HG02759 (cell line): ENCODE measurements around the gene SEC61A2.
"Not testable (repeated sequence)": the region's sequence is repeated elsewhere in the genome, so short reads cannot be mapped to it uniquely, and the experiment has no call there.

ENCODE experiments used
- ATAC-seq: cut with Tn5 transposase; IDR thresholded peaks from one replicate; pipeline ENCODE4 v1.9.1; 2021; ENCODE audit warnings: mild to moderate bottlenecking, moderate library complexity; ENCODE audit not compliant: unreplicated experiment

Gene SEC61A2

DNA sequence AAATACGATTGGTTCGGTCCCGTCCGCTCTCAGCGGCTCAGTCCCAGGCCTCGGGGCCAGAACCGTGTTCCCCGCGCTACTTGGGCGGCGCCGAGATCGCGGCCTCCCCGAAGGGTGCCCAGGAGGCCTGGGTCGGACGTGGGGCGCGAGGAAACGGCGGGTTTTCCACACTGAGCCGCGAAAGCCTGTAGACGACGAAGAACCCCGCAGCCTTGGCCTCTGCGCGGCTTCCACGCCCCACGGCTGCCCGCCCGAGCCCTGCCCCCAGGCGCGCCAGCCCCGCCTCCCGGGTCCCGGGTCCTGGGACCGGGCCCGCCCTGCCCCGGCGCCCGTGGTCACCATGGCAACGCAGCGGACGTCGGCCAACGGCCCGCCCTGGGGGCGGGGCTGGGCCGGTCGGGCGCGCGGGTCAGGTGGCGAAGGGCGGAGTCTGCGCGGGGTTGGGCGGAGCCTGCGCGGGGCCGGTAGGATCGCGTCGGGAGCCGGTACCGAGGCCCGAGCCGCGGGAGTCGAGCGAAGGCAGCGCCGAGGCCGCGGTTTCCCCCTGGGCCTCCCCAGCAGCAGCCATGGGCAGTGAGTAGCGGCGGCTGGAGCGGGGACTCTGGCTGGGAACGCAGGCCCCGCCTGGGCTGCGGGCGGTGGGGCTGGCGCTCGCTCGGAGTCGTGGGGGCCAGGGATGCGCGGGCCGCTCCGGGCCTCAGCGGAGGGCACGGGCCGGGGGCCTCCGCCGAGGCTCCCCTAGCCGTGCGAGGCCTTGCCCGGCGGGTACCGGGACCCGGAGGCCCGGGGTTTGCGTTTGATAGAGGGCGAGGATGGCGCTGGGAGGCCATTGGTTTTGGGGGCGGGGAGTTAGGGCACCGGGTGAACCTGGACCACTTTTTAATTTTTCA lies at the start of gene SEC61A2:
SEC61A2 (plus strand) TSS at position 456 of the 890 bp plus-strand sequence; CDS start at position 567, 111 bp downstream.
- ATAC-seq, result peak; percentile 91

DNA sequence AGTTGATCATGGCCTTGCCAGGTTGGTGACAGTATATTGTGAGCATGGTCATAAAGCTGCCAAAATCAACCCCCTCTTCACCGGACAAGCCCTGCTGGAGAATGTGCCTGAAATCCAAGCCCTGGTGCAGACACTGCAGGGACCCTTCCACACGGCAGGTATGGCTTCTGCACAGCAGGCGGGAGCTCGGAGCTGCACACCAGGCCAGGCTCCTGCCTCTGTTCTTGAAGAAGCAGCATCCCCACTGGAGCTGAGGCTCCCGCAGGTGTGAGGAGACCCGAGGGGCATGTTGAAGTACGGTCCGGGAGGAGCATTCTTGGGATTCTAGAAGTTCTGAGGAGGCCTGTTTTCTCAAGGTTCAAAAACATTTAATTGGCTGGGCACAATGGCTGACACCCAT lies 48.0 kb upstream of the SEC61A2 start:
- no peak for ATAC-seq

GRCh38 chr10:12081879-12082557 lies 47.5 kb upstream of the SEC61A2 start:
- ATAC-seq, result no peak

DNA sequence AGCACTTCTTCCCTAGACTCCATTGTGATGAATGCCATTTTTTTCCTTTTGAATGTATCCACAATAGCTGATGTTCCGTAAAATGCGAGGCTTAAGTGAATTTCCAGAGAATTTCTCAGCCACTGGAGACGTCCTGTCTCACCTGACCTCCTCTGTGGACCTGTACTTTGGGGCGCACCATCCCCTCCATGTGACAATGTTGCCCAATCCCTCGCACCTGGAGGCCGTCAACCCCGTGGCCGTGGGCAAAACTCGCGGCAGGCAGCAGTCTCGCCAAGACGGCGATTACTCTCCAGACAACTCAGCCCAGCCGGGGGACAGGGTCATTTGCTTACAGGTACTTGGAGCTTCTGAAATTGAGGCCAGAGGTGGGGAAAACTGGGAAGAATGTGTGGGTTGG lies 40.6 kb upstream of the SEC61A2 start:
- ATAC-seq, result no peak

DNA sequence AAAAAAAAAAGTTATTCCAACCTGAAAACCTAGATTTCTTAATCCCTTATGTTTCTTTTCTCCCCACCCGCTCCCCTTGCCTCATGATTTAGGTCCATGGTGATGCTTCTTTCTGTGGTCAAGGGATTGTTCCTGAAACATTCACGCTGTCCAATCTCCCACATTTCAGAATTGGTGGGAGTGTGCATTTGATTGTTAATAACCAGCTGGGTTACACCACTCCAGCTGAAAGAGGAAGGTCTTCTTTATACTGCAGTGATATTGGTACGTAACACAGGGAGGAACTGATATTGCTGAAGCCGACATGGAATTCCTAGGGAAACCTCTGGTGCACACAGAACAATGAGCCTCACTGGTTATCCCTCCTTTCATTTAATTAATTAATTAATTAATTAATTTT lies 38.1 kb upstream of the SEC61A2 start:
- no peak for ATAC-seq

- not testable (repeated sequence) for ATAC-seq
Observed at GRCh38 chr10:12097361-12097760, 32.1 kb upstream of the SEC61A2 start.

- ATAC-seq, result no peak
Observed at GRCh38 chr10:12097791-12098190, 31.7 kb upstream of the SEC61A2 start.

DNA sequence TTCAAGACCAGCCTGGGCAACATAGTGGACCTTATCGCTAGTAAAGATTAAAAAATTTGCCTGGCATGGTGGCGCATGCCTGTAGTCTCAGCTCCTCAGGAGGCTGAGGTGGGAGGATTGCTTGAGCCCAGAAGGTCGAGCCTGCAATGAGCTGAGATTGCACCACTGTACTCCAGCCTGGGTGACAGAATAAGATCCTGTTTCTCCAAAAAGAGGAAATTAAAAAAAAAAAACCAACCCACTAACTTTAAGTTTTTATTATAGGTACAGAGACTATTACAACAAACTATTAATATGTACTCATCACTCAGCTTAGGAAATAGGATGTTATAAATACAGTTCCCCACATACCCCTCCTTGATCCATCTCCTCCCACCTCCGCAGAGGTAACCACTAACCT lies 30.5 kb upstream of the SEC61A2 start:
- ATAC-seq, result no peak

DNA sequence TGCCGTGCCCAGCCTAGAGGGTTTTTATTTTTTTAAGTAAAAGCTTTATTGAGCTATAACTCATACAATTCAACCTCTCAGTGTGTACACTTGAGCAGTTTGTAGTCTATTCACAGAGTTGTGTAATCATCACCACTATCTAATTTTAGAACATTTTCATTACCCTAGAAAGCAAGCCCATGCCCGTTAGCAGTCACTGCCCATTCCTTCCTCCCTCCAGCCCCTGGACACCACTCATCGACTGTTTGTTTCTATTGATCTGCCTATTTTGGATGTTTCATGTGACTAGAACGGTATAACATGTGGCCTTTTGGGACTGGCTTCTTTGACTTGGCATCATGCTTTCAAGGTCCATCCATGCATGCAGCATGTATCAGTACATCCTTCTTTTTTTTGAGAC lies 25.7 kb upstream of the SEC61A2 start:
- ATAC-seq, result no peak

- ATAC-seq, result no peak
Observed at GRCh38 chr10:12107781-12108180, 21.7 kb upstream of the SEC61A2 start.

DNA sequence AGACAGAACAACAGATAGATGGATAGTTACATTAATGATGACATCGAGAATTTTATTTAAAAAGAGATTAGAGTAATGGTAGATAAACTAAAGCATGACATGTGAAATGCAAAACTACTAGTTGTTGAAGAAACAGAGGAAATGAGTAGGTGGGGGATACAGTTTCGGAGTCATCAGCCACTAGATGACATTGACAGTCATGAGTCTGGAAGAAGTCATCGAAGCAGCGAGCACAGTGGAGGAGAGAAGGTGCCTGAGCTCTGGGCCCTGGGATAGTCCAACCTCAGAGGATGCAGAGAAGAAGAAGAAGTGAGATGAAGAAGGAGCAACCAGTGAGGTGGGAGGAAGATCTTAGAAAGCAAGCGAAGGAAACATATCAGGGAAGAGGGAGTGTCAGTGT lies 20.2 kb upstream of the SEC61A2 start:
- ATAC-seq, result no peak

DNA sequence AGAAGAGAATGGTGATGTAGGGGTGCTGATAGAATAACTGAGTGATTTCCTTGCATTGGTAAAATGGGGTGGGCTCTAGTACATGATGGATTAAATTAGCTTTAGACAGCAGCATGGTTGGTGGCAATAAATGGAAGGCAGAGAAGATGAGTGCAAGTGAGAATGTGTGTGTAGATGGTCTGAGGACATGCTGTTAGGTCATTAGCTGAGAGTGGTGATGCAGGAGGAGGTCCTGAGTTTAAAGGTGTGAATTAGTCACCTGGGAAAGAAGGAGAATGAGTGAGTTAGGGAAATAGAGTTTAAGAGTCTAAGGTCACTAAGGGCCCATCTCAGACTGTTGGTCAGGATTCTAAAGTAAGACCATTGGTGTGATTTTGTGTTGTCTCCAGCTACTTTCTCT lies 17.9 kb upstream of the SEC61A2 start:
- ATAC-seq, result no peak

DNA sequence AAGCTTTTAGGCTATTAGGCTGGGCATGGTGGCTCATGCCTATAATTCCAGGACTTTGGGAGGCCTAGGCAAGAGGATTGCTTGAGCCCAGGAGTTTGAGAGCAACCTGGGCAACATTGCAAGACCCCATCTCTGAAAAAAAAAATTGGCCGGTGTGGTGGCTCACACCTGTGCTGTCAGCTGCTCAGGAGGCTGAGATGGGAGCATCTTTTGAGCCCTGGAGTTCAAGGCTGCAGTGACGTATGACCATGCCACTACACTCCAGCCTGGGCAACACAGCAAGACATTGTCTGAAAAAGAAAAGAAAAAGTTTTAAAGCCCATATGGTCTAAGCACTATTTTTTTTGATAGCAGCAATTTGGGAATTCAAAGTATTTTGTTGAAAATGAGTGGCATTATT lies 15.8 kb upstream of the SEC61A2 start:
- no peak for ATAC-seq

- peak; percentile 19 for ATAC-seq
Observed at GRCh38 chr10:12121673-12122072, 7.8 kb upstream of the SEC61A2 start.

DNA sequence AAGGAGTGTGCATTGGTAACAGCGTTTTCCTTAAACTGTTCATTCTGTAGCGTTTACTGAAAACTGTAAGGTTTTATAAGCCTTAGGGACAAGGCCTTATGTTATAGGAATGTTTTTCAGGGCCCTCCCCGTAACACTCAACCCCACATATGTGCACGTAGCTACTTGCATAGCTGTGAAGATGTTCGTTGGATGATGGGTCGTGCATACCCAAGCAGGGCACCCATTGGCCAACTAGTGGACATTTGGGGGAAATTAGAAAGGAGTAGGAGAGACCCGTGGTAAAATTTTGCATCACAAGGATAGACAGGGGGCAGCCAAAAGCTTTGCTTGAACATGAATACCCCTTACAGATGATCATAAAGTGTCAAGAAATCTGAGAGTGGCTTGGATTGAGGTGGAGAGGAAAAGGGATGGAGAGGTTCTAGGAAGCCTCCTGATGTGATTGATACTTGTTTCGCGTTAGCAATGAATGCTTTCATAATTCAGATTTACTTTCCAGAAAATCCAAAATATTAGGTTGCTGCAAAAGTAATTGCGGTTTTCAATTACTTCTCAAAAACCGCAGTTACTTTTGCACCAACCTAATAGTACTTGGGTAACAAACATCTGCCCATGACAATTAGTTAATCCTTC lies 878 bp downstream of the SEC61A2 start:
- peak; percentile 30 for ATAC-seq

DNA sequence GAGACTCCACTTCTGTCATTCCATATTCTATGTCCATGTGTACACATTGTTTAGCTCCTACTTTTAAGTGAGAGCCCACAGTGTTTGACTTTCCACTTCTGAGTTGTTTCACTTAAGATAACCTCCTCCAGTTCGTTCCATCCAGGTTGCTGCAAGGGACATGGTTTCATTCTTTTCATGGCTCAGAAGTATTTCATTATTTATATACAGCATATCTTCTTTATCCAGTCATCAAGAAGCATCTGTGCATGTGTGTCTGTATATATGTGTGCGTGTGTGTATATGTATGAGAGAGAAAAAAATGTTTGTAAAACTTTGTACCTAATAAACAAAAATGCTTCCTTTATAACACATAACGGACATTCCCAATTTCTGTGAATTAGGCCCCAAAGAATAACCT lies 6.2 kb downstream of the SEC61A2 start:
- ATAC-seq, result no peak

DNA sequence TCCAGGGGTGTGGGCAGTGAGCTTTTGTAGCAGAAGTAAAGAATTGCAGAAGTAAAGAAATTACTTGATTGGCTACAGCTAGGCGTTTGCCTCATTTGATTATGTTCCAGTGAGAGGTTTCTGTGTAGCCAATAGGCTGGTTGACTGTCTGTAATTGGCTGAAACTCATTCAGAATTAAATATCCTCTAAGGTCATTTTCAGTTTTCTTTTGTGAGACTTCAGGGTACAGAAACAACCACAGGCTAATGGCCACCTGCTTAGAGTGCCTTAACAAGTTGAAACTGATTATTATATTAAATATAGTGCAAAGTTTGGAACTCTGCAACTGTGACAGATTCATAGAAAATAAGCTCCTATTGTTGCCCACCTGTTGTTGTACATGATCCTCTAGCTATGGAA lies 10.6 kb downstream of the SEC61A2 start:
- ATAC-seq, result no peak

GRCh38 chr10:12144538-12144937 lies 15.1 kb downstream of the SEC61A2 start:
- no peak for ATAC-seq

GRCh38 chr10:12150163-12150562 lies 20.7 kb downstream of the SEC61A2 start:
- ATAC-seq, result no peak

- no peak for ATAC-seq
Observed at GRCh38 chr10:12154516-12154915, 25.0 kb downstream of the SEC61A2 start.

DNA sequence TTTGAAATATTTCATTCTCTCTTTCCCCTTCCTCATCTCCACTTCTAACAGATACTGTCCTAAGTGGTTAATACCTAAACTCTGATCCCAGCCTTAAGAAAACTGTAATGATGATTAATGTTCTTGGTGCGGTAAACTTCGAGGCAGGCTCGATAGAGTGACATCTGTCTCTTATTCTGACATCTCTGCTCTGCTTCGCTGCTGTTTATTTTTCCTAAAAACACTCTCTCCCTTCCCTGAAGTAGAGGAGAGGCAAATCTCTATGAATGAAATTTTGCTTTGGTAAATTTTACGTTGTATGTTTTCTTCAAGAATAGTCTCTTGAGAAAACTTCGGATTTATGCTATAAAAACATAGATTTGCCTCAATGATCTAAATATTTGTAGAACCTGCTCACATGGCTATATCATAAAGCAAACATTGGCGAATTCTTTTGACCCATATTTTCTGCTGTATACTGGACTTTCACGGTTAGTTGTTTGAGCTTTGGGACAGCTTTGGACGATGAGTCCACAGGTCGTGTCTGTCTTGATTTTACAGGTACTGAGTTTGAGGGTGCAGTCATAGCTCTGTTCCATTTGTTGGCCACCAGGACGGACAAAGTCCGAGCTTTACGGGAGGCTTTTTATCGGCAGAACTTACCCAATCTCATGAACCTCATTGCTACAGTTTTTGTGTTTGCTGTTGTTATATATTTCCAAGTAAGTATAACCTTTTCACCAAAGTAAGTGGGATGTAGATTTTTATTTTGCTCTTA lies 27.1 kb downstream of the SEC61A2 start:
- no peak for ATAC-seq
